T47D (cell line): Measurements from ENCODE around the gene SCP2.

Experiments used
- DNase-seq, 2 experiments: peaks; one replicate each; pipeline versions ENCODE4 v3.0.0 to v3.0.0-alpha.2; 2011 to 2012; ENCODE audit warnings: low read depth in 1 of 2, low spot score in 1 of 2
- JUND ChIP-seq: IDR thresholded peaks from 2 replicates; pipeline ENCODE4 v1.6.1; 2012; ENCODE audit warnings: low read depth
- in situ Hi-C: cut with HindIII; loops from 2 replicates; pipeline ENCODE4 v1.10.0; 2016; ENCODE audit warnings: low sequenced_read_pairs, low pct_unique_long_range_greater_than_20kb

SCP2 gene

GRCh38 chr1:53091841-53092645, 165.0 kb downstream of the SCP2 start:
- in situ Hi-C loops = no loop called here
- no peak for TF ChIP-seq JUND
- DNase-seq = no peak

GRCh38 chr1:53092659-53093450, 165.8 kb downstream of the SCP2 start:
- TF ChIP-seq JUND = no peak
- no peak for DNase-seq
- in situ Hi-C loops = no loop called here

GRCh38 chr1:53093451-53093754, 166.3 kb downstream of the SCP2 start:
- DNase-seq = no peak
- in situ Hi-C loops = no loop called here
- TF ChIP-seq JUND = no peak

GRCh38 chr1:53093778-53094532, 166.9 kb downstream of the SCP2 start:
- no peak for TF ChIP-seq JUND
- DNase-seq = no peak
- in situ Hi-C loops = no loop called here

GRCh38 chr1:53094533-53094919, 167.4 kb downstream of the SCP2 start:
- DNase-seq = no peak
- no peak for TF ChIP-seq JUND
- in situ Hi-C loops = no loop called here
